ENCODE results near the gene BATF3.

DNA sequence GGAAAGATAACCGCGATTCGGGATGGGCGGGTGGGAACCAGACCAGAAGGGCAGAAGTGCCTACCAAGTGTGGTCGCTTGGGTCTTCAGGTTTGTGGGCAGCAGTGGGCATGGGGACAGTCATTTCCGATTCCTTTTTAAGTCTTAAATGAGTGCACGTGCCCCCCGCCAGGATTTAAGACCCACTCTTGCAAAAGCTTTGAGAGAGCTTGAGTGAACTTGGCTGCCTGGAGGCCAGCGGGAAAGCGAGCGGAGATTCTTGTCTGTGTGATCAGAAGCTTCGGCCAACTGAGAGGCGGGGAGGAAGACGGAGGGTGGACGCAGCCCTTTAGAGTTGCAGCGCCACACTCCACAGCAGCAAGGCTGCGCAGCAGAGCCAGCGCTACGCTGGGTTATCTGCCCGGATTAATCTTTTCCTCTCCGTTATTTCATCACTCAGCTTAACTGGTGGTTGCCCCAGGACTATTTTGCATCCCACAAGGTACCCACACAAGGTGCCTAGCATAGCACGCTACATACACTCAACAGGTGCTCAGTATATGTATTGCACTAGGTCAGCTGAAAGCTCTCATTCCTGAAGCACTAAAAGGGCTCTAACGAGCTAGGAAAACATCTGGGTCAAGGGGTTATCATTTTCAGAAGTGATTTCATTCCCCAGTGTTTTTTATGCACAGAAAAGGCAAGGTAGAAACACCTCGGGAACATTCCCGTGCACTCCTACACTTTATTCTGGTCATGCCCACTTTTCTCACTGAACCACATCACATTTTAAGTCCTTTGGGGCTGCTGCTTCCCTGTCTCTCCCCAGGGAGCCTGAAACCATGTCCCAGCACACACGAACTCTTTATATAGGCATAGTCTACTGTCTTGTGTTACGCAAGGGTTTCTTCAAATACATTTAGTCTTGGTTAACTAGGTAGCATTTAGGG is 1.5 kb upstream of the BATF3 start:
- TF ChIP-seq, protein P1, sequence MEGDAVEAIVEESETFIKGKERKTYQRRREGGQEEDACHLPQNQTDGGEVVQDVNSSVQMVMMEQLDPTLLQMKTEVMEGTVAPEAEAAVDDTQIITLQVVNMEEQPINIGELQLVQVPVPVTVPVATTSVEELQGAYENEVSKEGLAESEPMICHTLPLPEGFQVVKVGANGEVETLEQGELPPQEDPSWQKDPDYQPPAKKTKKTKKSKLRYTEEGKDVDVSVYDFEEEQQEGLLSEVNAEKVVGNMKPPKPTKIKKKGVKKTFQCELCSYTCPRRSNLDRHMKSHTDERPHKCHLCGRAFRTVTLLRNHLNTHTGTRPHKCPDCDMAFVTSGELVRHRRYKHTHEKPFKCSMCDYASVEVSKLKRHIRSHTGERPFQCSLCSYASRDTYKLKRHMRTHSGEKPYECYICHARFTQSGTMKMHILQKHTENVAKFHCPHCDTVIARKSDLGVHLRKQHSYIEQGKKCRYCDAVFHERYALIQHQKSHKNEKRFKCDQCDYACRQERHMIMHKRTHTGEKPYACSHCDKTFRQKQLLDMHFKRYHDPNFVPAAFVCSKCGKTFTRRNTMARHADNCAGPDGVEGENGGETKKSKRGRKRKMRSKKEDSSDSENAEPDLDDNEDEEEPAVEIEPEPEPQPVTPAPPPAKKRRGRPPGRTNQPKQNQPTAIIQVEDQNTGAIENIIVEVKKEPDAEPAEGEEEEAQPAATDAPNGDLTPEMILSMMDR (IDR thresholded peaks at IDR 0.05; ENCODE audit: borderline replicate concordance, extremely low read depth, low read length, poor library complexity, severe bottlenecking), result no peak
- no peak for TF ChIP-seq EZH2 (IDR thresholded peaks at IDR 0.05; ENCODE audit: borderline replicate concordance, low read depth, low read length, severe bottlenecking)

Measured in DND-41 (cell line).